ENCODE results near the gene MYO7A. TPM values are rescaled to one million over a fixed set of nuclear protein-coding genes. Genes with fewer than 3 reads are reported as not detected.

The MYO7A gene
- total and polyA plus RNA-seq, 2 donors (not counting 1 experiment from before 2014, with no cell fraction given): 0.03 to 0.07 TPM

DNA sequence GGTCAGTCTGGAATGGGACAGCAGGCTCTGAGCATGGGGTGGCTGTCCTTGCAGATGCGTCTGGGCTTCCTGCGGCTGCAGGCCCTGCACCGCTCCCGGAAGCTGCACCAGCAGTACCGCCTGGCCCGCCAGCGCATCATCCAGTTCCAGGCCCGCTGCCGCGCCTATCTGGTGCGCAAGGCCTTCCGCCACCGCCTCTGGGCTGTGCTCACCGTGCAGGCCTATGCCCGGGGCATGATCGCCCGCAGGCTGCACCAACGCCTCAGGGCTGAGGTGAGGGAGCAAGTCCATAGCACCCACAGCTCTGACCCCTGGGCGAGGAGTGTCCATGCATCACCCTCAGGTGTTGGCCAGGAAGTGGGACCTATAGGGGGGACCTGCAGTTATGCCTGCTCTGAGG is 51.6 kb downstream of the MYO7A start:
- H3K27ac ChIP-seq (ENCODE audit: low read length in 2 of 2): no peak overlapping the region
- no peaks in the 10 kb centered on the region for H3K9me3 Mint-ChIP-seq (ENCODE audit: insufficient read depth)
- no peak overlapping the region for H3K4me3 ChIP-seq (ENCODE audit: control extremely low read depth in 1 of 5, extremely low read depth in 1 of 5, insufficient read depth in 1 of 5, low read depth in 2 of 5, low read length in 4 of 5)
- no peak overlapping the region for H2AFZ ChIP-seq (ENCODE audit: insufficient read depth, low read depth, low read length, poor library complexity, severe bottlenecking)
- H3K36me3 ChIP-seq (replicated peaks in 1 of 2; ENCODE audit: control extremely low read depth in 1 of 2, control insufficient read depth in 1 of 2, extremely low read depth in 1 of 2, insufficient read depth in 2 of 2, low read length in 1 of 2): no peaks in the 10 kb centered on the region
- H3K27me3 Mint-ChIP-seq: no peaks in the 10 kb centered on the region
- H3K9ac ChIP-seq (ENCODE audit: low read length): no peak overlapping the region
- TF ChIP-seq EZH2 (IDR thresholded peaks at IDR 0.05; ENCODE audit: borderline replicate concordance, insufficient read depth, low read depth, low read length, poor library complexity, severe bottlenecking): no peak
- TF ChIP-seq, protein P1, sequence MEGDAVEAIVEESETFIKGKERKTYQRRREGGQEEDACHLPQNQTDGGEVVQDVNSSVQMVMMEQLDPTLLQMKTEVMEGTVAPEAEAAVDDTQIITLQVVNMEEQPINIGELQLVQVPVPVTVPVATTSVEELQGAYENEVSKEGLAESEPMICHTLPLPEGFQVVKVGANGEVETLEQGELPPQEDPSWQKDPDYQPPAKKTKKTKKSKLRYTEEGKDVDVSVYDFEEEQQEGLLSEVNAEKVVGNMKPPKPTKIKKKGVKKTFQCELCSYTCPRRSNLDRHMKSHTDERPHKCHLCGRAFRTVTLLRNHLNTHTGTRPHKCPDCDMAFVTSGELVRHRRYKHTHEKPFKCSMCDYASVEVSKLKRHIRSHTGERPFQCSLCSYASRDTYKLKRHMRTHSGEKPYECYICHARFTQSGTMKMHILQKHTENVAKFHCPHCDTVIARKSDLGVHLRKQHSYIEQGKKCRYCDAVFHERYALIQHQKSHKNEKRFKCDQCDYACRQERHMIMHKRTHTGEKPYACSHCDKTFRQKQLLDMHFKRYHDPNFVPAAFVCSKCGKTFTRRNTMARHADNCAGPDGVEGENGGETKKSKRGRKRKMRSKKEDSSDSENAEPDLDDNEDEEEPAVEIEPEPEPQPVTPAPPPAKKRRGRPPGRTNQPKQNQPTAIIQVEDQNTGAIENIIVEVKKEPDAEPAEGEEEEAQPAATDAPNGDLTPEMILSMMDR (IDR thresholded peaks at IDR 0.05): no peak
- H3K4me3 Mint-ChIP-seq: no peak overlapping the region
- no peak overlapping the region for H3K27ac Mint-ChIP-seq
- H3K27me3 ChIP-seq (replicated peaks in 1 of 4; ENCODE audit: control extremely low read depth in 1 of 4, control insufficient read depth in 3 of 4, insufficient read depth in 4 of 4, low read length in 3 of 4): no peaks in the 10 kb centered on the region
- H3K79me2 ChIP-seq (ENCODE audit: control insufficient read depth, insufficient read depth, low read length): no peaks in the 10 kb centered on the region
- no peak overlapping the region for H3K4me2 ChIP-seq (replicated peaks; ENCODE audit: low read depth, low read length, poor library complexity, severe bottlenecking)
- 98% methylated on average over 19 of the region's 19 CpGs for WGBS (ENCODE audit: insufficient coverage)
- H3K4me1 Mint-ChIP-seq: peaks cover 15% of the 10 kb centered on the region
- DNase-seq (no peak), ATAC-seq (ENCODE audit: low read depth) (no peak)
- no peaks in the 10 kb centered on the region for H3K9me3 ChIP-seq (ENCODE audit: control extremely low read depth in 1 of 3, control insufficient read depth in 2 of 3, insufficient read depth in 1 of 3, low read length in 2 of 3)
- ChIA-PET POLR2A (no interaction called here), CTCF (no interaction called here)
- no peaks in the 10 kb centered on the region for H4K20me1 ChIP-seq (ENCODE audit: control insufficient read depth, insufficient read depth, low read length, poor library complexity, severe bottlenecking)
- H3K4me1 ChIP-seq (ENCODE audit: control insufficient read depth in 2 of 2, insufficient read depth in 2 of 2, low read length in 2 of 2): peaks cover 0 to 11% of the 10 kb centered on the region in 2 donors
- intact Hi-C loops (cut with micrococcal nuclease): no loop called here

DNA sequence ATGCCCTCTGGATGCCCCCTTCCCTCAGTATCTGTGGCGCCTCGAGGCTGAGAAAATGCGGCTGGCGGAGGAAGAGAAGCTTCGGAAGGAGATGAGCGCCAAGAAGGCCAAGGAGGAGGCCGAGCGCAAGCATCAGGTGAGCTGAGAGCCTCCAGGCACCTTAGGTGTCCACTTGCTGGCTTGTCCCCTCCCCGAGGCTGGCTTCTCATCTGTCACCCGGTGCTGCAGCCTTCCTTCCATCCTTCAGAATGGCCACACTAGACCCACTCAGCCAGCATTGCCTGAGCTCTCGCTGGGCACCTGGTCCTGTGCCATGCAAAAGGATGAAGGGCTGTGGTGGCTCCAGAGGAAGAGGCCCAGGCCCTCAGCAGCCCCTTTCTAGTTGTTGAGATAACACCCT is 52.3 kb downstream of the MYO7A start:
- Histone ChIP-seq H2AFZ (ENCODE audit: insufficient read depth, low read depth, low read length, poor library complexity, severe bottlenecking) (no peak overlapping the region), H3K9me3 (ENCODE audit: control extremely low read depth in 1 of 3, control insufficient read depth in 2 of 3, insufficient read depth in 1 of 3, low read length in 2 of 3) (no peaks in the 10 kb centered on the region), H3K4me3 (ENCODE audit: control extremely low read depth in 1 of 5, extremely low read depth in 1 of 5, insufficient read depth in 1 of 5, low read depth in 2 of 5, low read length in 4 of 5) (no peak overlapping the region), H3K4me2 (replicated peaks; ENCODE audit: low read depth, low read length, poor library complexity, severe bottlenecking) (no peak overlapping the region), H3K27me3 (replicated peaks in 1 of 4; ENCODE audit: control extremely low read depth in 1 of 4, control insufficient read depth in 3 of 4, insufficient read depth in 4 of 4, low read length in 3 of 4) (no peaks in the 10 kb centered on the region), H3K9ac (ENCODE audit: low read length) (no peak overlapping the region), H3K27ac (ENCODE audit: low read length in 2 of 2) (no peak overlapping the region), H3K36me3 (replicated peaks in 1 of 2; ENCODE audit: control extremely low read depth in 1 of 2, control insufficient read depth in 1 of 2, extremely low read depth in 1 of 2, insufficient read depth in 2 of 2, low read length in 1 of 2) (no peaks in the 10 kb centered on the region), H3K79me2 (ENCODE audit: control insufficient read depth, insufficient read depth, low read length) (no peaks in the 10 kb centered on the region), H3K4me1 (ENCODE audit: control insufficient read depth in 2 of 2, insufficient read depth in 2 of 2, low read length in 2 of 2) (peaks cover 0 to 10% of the 10 kb centered on the region in 2 donors), H4K20me1 (ENCODE audit: control insufficient read depth, insufficient read depth, low read length, poor library complexity, severe bottlenecking) (no peaks in the 10 kb centered on the region)
- no peak for ATAC-seq (ENCODE audit: low read depth)
- Mint-ChIP-seq H3K27ac (no peak overlapping the region), H3K9me3 (ENCODE audit: insufficient read depth) (no peaks in the 10 kb centered on the region), H3K27me3 (no peaks in the 10 kb centered on the region), H3K4me3 (no peak overlapping the region), H3K4me1 (peaks cover 13% of the 10 kb centered on the region)
- DNase-seq: no peak
- intact Hi-C loops (cut with micrococcal nuclease): no loop called here
- WGBS (ENCODE audit: insufficient coverage): 90% methylated on average over 11 of the region's 11 CpGs
- POLR2A ChIA-PET: no interaction called here
- CTCF ChIA-PET: no interaction called here
- TF ChIP-seq EZH2 (IDR thresholded peaks at IDR 0.05; ENCODE audit: borderline replicate concordance, insufficient read depth, low read depth, low read length, poor library complexity, severe bottlenecking): no peak
- TF ChIP-seq, protein P1 (IDR thresholded peaks at IDR 0.05): no peak
